Muscle of leg (tissue), 11 donors: ENCODE results near the gene DTWD1. TPM values are rescaled to one million over a fixed set of nuclear protein-coding genes. Genes with fewer than 3 reads are reported as not detected.
A peak's percentile ranks its signal among the peaks of the same experiment; 100 is the strongest.
"Not testable (repeated sequence)": the region's sequence is repeated elsewhere in the genome, so short reads cannot be mapped to it uniquely, and the experiment has no call there.

ENCODE experiments used
- DNase-seq: peaks from one replicate; pipeline ENCODE4 v3.0.0; 2013
- H3K27ac ChIP-seq: one replicate; pipeline ENCODE4 v1.5.1; 2013; ENCODE audit warnings: mild to moderate bottlenecking, low read length, control low read depth
- H3K27me3 ChIP-seq: one replicate; pipeline ENCODE4 v1.6.1; 2013; ENCODE audit warnings: low read length; ENCODE audit not compliant: control insufficient read depth, insufficient read depth
- H3K36me3 ChIP-seq: one replicate; pipeline ENCODE4 v1.6.1; 2013; ENCODE audit warnings: low read length; ENCODE audit not compliant: control insufficient read depth, insufficient read depth
- H3K4me1 ChIP-seq: one replicate; pipeline ENCODE4 v1.6.1; 2013; ENCODE audit warnings: low read length; ENCODE audit not compliant: control insufficient read depth, insufficient read depth
- H3K4me3 ChIP-seq: one replicate; pipeline ENCODE4 v1.5.1; 2013; ENCODE audit warnings: low read length, control low read depth
- H3K9me3 ChIP-seq: replicated peaks from 2 replicates; pipeline ENCODE4 v1.6.1; 2013; ENCODE audit warnings: low read depth, low read length; ENCODE audit not compliant: control insufficient read depth
- WGBS: methylation state at CpG from one replicate; pipeline ENCODE4 v1.1.5; 2013; ENCODE audit warnings: missing lambda C conversion rate; ENCODE audit not compliant: insufficient coverage; 5-methylcytosine and 5-hydroxymethylcytosine counted together
- polyA plus RNA-seq, 8 donors: library from polyadenylated mRNA; unstranded; fragments of 120-200 nt; gene quantifications; one replicate each; pipeline versions ENCODE4 v1.2.1 to v1.2.3, GENCODE V29; 2013; ENCODE audit warnings: inconsistent platforms in 1 of 8, low replicate concordance in 1 of 8; ENCODE audit not compliant: insufficient read length in 8 of 8, insufficient read depth in 1 of 8
- total RNA-seq: library from RNA; stranded (reverse); fragments of 120-200 nt; gene quantifications from one replicate; pipeline ENCODE4 v1.2.4, GENCODE V29; 2013

The DTWD1 gene
- total and polyA plus RNA-seq, 9 donors, result 18.6 to 31.5 (median 21.7) TPM

DNA sequence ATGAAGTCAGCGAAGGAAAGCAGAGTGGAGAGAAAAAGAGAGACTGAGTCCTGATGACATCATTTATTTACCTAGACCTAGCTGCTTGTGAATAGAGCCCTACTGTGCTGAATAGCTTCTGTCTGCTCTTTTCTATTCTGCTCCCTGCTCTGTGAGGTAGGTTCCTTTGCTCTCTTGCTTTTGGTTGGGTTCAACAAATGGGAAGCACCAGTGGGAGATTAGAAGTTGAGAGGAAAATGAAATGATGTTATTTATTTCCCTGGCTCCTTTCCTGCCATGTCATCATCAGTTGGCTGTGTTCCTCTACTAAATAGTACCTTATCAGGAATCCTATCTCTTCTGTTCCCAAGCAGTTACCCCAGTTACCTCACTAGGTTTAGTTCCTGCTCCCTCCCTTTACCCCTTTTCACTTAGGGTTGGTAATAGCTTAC lies 23.5 kb downstream of the DTWD1 start:
- Histone ChIP-seq H3K36me3 (peaks cover 7% of the 10 kb centered on the region), H3K27me3 (no peaks in the 10 kb centered on the region), H3K27ac (no peak overlapping the region), H3K4me1 (no peaks in the 10 kb centered on the region), H3K9me3 (no peaks in the 10 kb centered on the region), H3K4me3 (no peak overlapping the region)
- peak; percentile 19 for DNase-seq
- 100% methylated on average over 1 of the region's 1 CpG for WGBS

DNA sequence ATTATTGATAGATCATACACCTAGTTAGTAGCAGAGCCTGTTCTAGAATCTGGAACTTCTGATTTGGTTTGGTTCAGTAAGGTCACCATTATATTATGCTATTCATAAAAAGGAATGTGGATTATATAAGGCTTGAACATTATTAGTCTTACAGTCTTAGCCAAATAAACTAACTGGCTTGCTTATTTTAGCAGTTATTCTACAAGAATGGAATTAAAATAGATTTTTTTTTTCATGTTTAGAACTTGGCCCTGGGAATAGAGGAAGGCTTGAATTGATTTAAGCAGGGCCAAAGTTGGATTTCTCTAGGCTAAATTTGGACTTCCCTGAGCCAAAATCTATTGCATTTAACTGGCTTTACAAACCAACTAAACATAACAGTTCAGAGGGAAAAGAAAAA lies 24.4 kb downstream of the DTWD1 start:
- peak; percentile 74 for DNase-seq
- Histone ChIP-seq H3K27ac (no peak overlapping the region), H3K27me3 (no peaks in the 10 kb centered on the region), H3K9me3 (no peaks in the 10 kb centered on the region), H3K4me3 (no peak overlapping the region), H3K36me3 (peaks cover 7% of the 10 kb centered on the region), H3K4me1 (no peaks in the 10 kb centered on the region)

DNA sequence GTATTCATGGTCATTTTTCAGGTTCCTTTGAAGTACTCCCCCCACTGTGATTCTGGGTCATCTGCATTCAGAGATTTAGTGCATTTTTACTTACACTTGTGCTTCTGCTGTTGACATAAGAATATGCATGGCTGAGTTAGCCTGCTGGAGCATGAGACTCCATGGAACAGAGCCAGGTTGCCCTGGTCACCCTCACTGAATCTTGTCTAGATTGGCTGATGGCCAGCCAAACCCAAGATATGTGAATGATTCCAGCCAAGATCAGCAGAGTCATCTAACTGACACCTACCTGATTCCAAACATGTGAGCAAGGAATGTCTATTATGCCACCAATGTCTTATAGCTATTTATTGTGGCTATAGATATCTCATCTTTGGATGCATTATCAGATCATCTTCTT lies 25.1 kb downstream of the DTWD1 start:
- peak; percentile 62 for DNase-seq
- no peaks in the 10 kb centered on the region for H3K4me1 ChIP-seq
- no peak overlapping the region for H3K27ac ChIP-seq

DNA sequence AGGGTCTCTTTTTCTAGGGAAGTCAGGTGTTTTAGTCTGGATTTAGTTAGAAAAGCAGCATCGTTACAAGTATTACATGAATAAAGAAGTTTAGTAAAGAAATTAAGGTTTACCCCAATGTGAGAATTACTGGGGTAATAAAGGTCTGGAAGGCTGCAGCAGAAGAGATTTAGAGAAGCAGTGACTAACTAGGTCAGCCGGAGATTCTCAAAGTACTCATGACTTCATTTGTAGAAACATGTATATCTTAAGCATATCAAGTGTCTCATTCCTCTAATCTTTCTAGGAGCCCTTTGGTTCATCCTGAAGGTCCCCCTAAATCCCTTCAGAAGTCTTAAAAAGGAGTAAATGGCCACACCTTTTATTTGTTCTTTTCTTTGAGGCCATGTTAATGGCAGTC lies 26.0 kb downstream of the DTWD1 start:
- Histone ChIP-seq H3K27ac (no peak overlapping the region), H3K4me1 (no peaks in the 10 kb centered on the region), H3K9me3 (no peaks in the 10 kb centered on the region), H3K4me3 (no peak overlapping the region), H3K27me3 (no peaks in the 10 kb centered on the region), H3K36me3 (peaks cover 7% of the 10 kb centered on the region)
- no CpG with 5 or more reads among the region's 2 CpGs for WGBS
- no peak for DNase-seq

More for the DNA sequence above, 25.1 kb downstream of the DTWD1 start:
- Histone ChIP-seq H3K36me3 (peaks cover 7% of the 10 kb centered on the region), H3K9me3 (no peaks in the 10 kb centered on the region), H3K27me3 (no peaks in the 10 kb centered on the region), H3K4me3 (no peak overlapping the region)

DNA sequence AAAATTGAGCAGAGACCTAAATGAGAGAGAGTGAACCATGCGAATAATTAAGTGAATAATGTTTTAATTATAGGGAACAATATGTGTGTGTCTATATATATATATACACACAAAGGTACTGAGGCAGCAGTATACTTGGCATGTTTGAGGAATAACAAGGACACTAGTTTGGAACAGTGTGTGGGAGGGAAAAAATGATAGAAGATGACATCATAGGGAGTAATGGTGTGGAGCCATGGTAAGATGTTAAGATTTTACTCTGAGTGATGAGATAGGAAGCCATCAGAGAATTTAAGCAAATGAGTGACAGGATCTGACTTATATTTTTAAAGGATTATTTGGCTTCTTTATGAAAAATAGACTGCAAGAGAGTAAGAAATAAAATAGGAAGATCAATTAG lies 29.1 kb downstream of the DTWD1 start:
- WGBS, result no CpG with 5 or more reads among the region's 1 CpG

DNA sequence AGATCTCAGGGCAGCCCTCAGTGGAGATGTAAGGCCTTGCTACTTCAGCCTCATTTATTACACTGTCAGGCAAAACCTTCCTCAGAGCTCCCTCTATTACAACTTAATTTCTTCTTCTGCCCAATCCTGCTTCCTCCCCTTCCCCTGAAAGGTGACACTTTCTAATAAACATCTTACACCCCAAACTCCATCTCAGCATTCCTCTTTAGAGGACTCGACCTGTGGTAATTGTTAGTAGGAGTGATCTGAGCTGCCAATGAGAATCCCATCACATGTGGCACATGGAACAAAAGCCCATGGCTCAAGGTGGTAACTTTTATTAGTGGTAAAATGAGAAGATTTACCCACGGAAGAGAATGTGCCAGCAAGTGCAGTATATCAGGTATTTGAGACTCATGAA lies 29.8 kb downstream of the DTWD1 start:
- 71% methylated on average over 1 of the region's 2 CpGs for WGBS
- DNase-seq, result no peak
- Histone ChIP-seq H3K36me3 (no peaks in the 10 kb centered on the region), H3K9me3 (peaks cover 26% of the 10 kb centered on the region), H3K4me3 (no peak overlapping the region), H3K27me3 (no peaks in the 10 kb centered on the region), H3K4me1 (no peaks in the 10 kb centered on the region), H3K27ac (no peak overlapping the region)

More for the DNA sequence above, 29.1 kb downstream of the DTWD1 start:
- no peak overlapping the region for H3K27ac ChIP-seq
- H3K36me3 ChIP-seq, result no peaks in the 10 kb centered on the region
- H3K4me1 ChIP-seq, result no peaks in the 10 kb centered on the region
- H3K4me3 ChIP-seq, result no peak overlapping the region
- no peaks in the 10 kb centered on the region for H3K27me3 ChIP-seq
- no peak for DNase-seq
- peaks cover 26% of the 10 kb centered on the region for H3K9me3 ChIP-seq

DNA sequence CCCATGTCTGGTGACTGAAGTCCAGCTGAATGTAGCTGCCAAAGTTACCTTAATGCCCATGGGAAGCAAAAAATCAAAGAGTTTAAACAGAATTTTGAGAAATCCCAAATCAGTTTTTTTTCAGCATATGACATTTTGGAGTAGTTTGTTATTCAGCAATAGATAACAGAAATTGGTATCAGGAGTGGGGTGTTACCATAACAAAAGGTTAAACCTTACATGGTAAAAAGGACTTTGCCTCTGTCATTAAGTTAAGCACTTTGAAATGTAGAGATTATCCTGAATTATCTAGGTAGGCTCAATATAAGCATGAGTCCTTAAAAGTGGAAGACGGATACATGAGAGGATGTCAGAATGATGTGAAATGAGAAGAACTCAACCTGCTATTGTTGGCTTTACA lies 32.1 kb downstream of the DTWD1 start:
- no peaks in the 10 kb centered on the region for H3K36me3 ChIP-seq
- no peak overlapping the region for H3K4me3 ChIP-seq
- no peaks in the 10 kb centered on the region for H3K27me3 ChIP-seq
- 100% methylated on average over 1 of the region's 1 CpG for WGBS
- H3K27ac ChIP-seq, result no peak overlapping the region
- no peaks in the 10 kb centered on the region for H3K4me1 ChIP-seq
- DNase-seq, result no peak
- peaks cover 26% of the 10 kb centered on the region for H3K9me3 ChIP-seq

DNA sequence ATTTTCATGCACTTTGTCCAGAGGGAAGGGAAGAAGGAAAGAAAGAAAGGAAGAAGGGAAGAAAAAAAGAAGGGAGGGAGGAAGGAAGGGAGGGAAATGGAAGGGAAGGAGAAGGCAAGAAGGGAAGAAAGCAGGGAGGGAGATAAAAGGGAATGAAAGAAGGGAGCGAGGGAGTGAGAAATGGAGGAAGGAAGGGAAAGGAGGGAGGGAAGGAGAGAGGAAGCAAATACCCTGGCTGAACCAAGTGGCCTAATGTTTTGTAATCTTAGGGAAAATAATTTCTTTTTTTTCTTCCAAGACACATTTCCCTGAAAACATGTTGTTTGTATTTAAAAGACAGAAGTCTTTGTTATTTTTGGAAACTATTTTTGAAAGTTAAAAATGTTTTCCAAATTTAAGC lies 35.9 kb downstream of the DTWD1 start:
- 83% methylated on average over 1 of the region's 1 CpG for WGBS
- H3K36me3 ChIP-seq, result no peaks in the 10 kb centered on the region
- peaks cover 26% of the 10 kb centered on the region for H3K9me3 ChIP-seq
- H3K27ac ChIP-seq, result no peak overlapping the region
- H3K4me1 ChIP-seq, result no peaks in the 10 kb centered on the region
- no peak overlapping the region for H3K4me3 ChIP-seq
- peak; percentile 8 for DNase-seq
- no peaks in the 10 kb centered on the region for H3K27me3 ChIP-seq

DNA sequence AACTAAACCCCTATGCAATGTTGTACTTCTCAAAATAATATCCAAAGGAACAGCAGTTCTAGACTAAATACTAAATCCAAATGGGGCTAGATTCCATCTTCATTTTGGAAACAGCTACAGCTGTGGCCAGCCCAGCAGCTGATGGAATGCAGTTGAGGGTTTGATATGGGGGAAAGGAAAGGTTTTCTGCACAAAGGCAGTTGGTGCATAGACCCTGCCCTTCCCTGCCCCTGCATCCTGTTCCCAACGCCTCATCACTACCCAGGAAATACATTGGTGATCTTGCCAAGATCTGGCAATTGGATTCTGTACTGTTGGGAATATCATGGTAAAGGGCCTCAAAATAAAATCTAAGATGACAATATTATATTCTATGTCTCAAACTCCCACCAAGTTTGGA lies 43.9 kb downstream of the DTWD1 start:
- no CpG with 5 or more reads among the region's 1 CpG for WGBS
- H3K4me3 ChIP-seq, result no peak overlapping the region
- H3K36me3 ChIP-seq, result no peaks in the 10 kb centered on the region
- no peaks in the 10 kb centered on the region for H3K4me1 ChIP-seq
- DNase-seq, result no peak
- H3K27ac ChIP-seq, result no peak overlapping the region
- no peaks in the 10 kb centered on the region for H3K27me3 ChIP-seq
- no peaks in the 10 kb centered on the region for H3K9me3 ChIP-seq

DNA sequence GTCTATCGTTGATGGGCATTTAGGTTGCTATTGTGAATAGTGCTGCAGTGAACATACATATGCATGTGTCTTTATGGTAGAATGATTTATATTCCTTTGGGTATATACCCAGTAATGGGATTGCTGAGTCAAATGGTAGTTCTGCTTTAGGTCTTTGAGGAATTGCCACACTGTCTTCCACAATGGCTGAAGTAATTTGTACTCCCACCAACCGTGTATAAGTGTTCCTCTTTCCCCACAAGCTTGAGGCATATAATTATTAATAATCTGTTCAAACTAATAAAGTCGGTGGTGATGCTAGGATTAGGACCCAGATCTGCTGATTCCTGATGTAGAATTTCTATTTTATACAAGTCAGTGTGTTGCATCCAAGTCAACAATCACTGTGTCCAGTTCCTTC lies 45.6 kb downstream of the DTWD1 start:
- H3K4me1 ChIP-seq, H3K9me3 ChIP-seq, DNase-seq, H3K27me3 ChIP-seq, H3K27ac ChIP-seq, H3K4me3 ChIP-seq, H3K36me3 ChIP-seq: not testable (repeated sequence)
- WGBS, result no CpG with 5 or more reads among the region's 3 CpGs

DNA sequence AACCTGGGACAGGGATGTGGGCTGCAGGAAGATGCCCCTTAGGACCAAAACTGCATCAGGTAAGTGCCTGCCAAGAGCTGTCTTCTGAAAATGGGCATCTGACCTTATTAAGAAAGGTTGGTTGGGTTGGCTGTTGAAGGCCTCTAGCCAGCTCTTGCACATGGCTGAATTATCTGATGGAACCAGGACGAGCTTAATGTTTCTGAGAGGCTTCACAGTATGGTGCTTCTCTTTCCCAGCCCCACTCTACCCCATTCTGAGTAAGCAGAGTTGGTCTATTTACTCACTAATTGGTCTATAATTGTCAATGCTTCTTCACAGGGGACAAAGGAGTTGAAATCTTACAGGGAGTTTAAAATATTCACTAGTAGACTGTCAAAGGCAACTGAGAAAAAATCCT lies 48.4 kb downstream of the DTWD1 start:
- DNase-seq, result no peak
- Histone ChIP-seq H3K4me1 (no peaks in the 10 kb centered on the region), H3K4me3 (no peak overlapping the region), H3K9me3 (no peaks in the 10 kb centered on the region), H3K27me3 (no peaks in the 10 kb centered on the region), H3K36me3 (no peaks in the 10 kb centered on the region), H3K27ac (no peak overlapping the region)
- WGBS, result no CpG with 5 or more reads among the region's 1 CpG
